PC-9 (cell line): ENCODE data around the gene MAGEA9. TPM values are rescaled to one million over a fixed set of nuclear protein-coding genes. Genes with fewer than 3 reads are reported as not detected.
"Not testable (repeated sequence)": the region's sequence is repeated elsewhere in the genome, so short reads cannot be mapped to it uniquely, and the experiment has no call there.

Source experiments
- BruUV-seq: library from RNA; stranded (reverse); fragments of 400-500 nt; replicated peaks from 2 replicates; lab custom pipeline; 2021; lab: Mats Ljungman, UMichigan
- CTCF ChIA-PET: fragments of 300-600 bp; sonication (Branson Sonifier 250); formaldehyde crosslinking; loops from one replicate; lab custom pipeline; 2022; ENCODE audit warnings: antibody characterized with exemption; lab: Charles Lee
- POLR2A ChIA-PET: fragments of 300-600 bp; sonication (Branson Sonifier 250); formaldehyde crosslinking; loops from one replicate; lab custom pipeline; 2022; ENCODE audit warnings: antibody characterized with exemption; ENCODE audit not compliant: unreplicated experiment; lab: Charles Lee
- DNase-seq, 2 experiments: peaks; one replicate each; pipeline versions ENCODE4 v3.0.0 to v3.0.0-alpha.2; 2015 to 2022; ENCODE audit warnings: mixed read lengths in 1 of 2
- H2AFZ ChIP-seq: fragments of 200-600 bp; sonication (generic); 2 replicates; pipeline ENCODE4 v1.8.1; 2017; ENCODE audit warnings: antibody characterized with exemption
- H3F3A ChIP-seq: fragments of 200-600 bp; sonication (generic); 2 replicates; pipeline ENCODE4 v1.8.1; 2017; ENCODE audit warnings: antibody characterized with exemption, mild to moderate bottlenecking, low read depth; ENCODE audit not compliant: insufficient read depth
- H3K27ac ChIP-seq: fragments of 200-600 bp; sonication (generic); 2 replicates; pipeline ENCODE4 v1.6.1; 2016; ENCODE audit warnings: mixed run types
- H3K27me3 ChIP-seq: fragments of 200-600 bp; sonication (generic); 2 replicates; pipeline ENCODE4 v1.6.1; 2016; ENCODE audit warnings: low read depth, mixed run types; ENCODE audit not compliant: insufficient read depth
- H3K36me3 ChIP-seq: fragments of 200-600 bp; sonication (generic); 2 replicates; pipeline ENCODE4 v1.6.1; 2016; ENCODE audit warnings: low read depth, mixed run types
- H3K4me1 ChIP-seq: fragments of 200-600 bp; sonication (generic); replicated peaks from 2 replicates; pipeline ENCODE4 v1.6.1; 2016; ENCODE audit warnings: mixed run types; ENCODE audit not compliant: insufficient read depth
- H3K4me2 ChIP-seq: fragments of 200-600 bp; sonication (generic); 2 replicates; pipeline ENCODE4 v1.6.1; 2017; ENCODE audit warnings: mixed run types
- H3K4me3 ChIP-seq: fragments of 200-600 bp; sonication (generic); 2 replicates; pipeline ENCODE4 v1.6.1; 2016; ENCODE audit warnings: mixed run types
- H3K79me2 ChIP-seq: fragments of 200-600 bp; sonication (generic); 2 replicates; pipeline ENCODE4 v1.6.1; 2017; ENCODE audit warnings: low read depth, mixed run types
- H3K9me2 ChIP-seq: fragments of 200-600 bp; sonication (generic); 2 replicates; pipeline ENCODE4 v1.8.1; 2017; ENCODE audit warnings: mild to moderate bottlenecking; ENCODE audit not compliant: insufficient read depth
- H3K9me3 ChIP-seq: fragments of 200-600 bp; sonication (generic); 2 replicates; pipeline ENCODE4 v1.8.1; 2016; ENCODE audit warnings: low read depth; ENCODE audit not compliant: insufficient read depth
- H4K20me1 ChIP-seq: fragments of 200-600 bp; sonication (generic); 2 replicates; pipeline ENCODE4 v1.8.1; 2017; ENCODE audit not compliant: insufficient read depth
- EZH2 ChIP-seq: fragments of 200-600 bp; sonication (generic); IDR thresholded peaks from 2 replicates; pipeline ENCODE4 v1.8.0; 2017; ENCODE audit warnings: antibody characterized with exemption, low read depth
- intact Hi-C: fragments of 100-400 bp; cut with micrococcal nuclease; formaldehyde crosslinking; loops from one replicate; pipeline ENCODE4 v1.10.0; 2022; ENCODE audit not compliant: unreplicated experiment
- total RNA-seq: library from RNA; stranded (reverse); gene quantifications from 2 replicates; pipeline ENCODE4 v1.2.3, GENCODE V29; 2021
- TF ChIP-seq, protein P1 (sequence below): fragments of 200-600 bp; sonication (generic); conservative IDR thresholded peaks from 2 replicates; pipeline ENCODE4 v1.6.1; 2017; ENCODE audit warnings: mixed run types, antibody characterized with exemption, mild to moderate bottlenecking, moderate library complexity

The MAGEA9 gene
- total RNA-seq, 1 experiment from 2014 or later = not detected

- ChIA-PET POLR2A (no interaction called here), CTCF (no interaction called here)
- H3K4me2 ChIP-seq = no peak overlapping the region
- BruUV-seq = no TSS peak
- TF ChIP-seq EZH2 = no peak
- TF ChIP-seq, protein P1, sequence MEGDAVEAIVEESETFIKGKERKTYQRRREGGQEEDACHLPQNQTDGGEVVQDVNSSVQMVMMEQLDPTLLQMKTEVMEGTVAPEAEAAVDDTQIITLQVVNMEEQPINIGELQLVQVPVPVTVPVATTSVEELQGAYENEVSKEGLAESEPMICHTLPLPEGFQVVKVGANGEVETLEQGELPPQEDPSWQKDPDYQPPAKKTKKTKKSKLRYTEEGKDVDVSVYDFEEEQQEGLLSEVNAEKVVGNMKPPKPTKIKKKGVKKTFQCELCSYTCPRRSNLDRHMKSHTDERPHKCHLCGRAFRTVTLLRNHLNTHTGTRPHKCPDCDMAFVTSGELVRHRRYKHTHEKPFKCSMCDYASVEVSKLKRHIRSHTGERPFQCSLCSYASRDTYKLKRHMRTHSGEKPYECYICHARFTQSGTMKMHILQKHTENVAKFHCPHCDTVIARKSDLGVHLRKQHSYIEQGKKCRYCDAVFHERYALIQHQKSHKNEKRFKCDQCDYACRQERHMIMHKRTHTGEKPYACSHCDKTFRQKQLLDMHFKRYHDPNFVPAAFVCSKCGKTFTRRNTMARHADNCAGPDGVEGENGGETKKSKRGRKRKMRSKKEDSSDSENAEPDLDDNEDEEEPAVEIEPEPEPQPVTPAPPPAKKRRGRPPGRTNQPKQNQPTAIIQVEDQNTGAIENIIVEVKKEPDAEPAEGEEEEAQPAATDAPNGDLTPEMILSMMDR = no peak
- no peaks in the 10 kb centered on the region for H3K4me1 ChIP-seq
- no peak for DNase-seq
- no peak overlapping the region for H3K4me3 ChIP-seq
- H2AFZ ChIP-seq = no peak overlapping the region
- no peaks in the 10 kb centered on the region for H3K36me3 ChIP-seq
- no peak overlapping the region for H3K27ac ChIP-seq
- H3F3A ChIP-seq = no peaks in the 10 kb centered on the region
- H3K27me3 ChIP-seq = peaks cover 77% of the 10 kb centered on the region
- no peaks in the 10 kb centered on the region for H3K79me2 ChIP-seq
- no peaks in the 10 kb centered on the region for H4K20me1 ChIP-seq
- H3K9me2 ChIP-seq = no peaks in the 10 kb centered on the region
- no peaks in the 10 kb centered on the region for H3K9me3 ChIP-seq
- intact Hi-C loops = no loop called here
These were observed 23.5 kb upstream of the MAGEA9 start for GRCh38 chrX:149758068-149758714.

DNA sequence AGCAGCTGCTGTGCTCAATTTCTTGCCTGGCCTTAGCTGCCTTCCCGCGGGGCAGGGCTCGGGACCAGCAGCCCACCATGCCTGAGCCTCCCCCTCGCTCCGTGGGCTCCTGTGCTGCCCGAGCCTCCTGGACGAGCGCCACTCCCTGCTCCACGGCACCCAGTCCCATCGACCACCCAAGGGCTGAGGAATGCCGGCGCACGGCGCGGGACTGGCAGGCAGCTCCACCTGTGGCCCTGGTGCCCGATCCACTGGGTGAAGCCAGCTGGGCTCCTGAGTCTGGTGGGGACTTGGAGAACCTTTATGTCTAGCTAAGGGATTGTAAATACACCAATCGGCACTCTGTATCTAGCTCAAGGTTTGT, 23.0 kb upstream of the MAGEA9 start:
- peaks cover 76% of the 10 kb centered on the region for H3K27me3 ChIP-seq
- H4K20me1 ChIP-seq, H3K36me3 ChIP-seq, H3K9me3 ChIP-seq, intact Hi-C loops, DNase-seq, H3K79me2 ChIP-seq, H3K9me2 ChIP-seq, H2AFZ ChIP-seq, H3F3A ChIP-seq, H3K4me3 ChIP-seq, BruUV-seq, POLR2A ChIA-PET, H3K4me2 ChIP-seq, CTCF ChIA-PET, H3K4me1 ChIP-seq, H3K27ac ChIP-seq: not testable (repeated sequence)

DNA sequence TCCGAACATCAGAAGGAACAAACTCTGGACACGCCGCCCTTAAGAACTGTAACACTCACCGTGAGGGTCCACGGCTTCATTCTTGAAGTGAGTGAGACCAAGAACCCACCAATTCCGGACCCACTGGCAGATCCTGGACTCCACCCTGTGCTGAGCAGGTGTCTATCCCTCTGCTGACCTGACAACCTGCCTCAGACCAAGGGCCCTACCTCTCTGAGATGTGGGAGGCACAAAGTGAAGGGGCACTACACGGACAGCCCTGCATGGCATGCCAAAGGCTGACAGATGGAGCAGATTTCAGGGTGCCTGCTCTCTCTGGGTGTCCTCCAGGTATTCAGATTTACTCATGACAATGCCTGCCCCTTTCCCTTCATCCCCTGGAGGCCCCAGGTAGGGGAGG, 21.9 kb upstream of the MAGEA9 start:
- no peak overlapping the region for H3K4me3 ChIP-seq
- no peak overlapping the region for H3K4me2 ChIP-seq
- CTCF ChIA-PET = no interaction called here
- no peaks in the 10 kb centered on the region for H3F3A ChIP-seq
- no TSS peak for BruUV-seq
- no peak overlapping the region for H2AFZ ChIP-seq
- no peak overlapping the region for H3K27ac ChIP-seq
- POLR2A ChIA-PET = no interaction called here
- H3K36me3 ChIP-seq = no peaks in the 10 kb centered on the region
- peaks cover 76% of the 10 kb centered on the region for H3K27me3 ChIP-seq
- no peaks in the 10 kb centered on the region for H3K9me3 ChIP-seq
- H4K20me1 ChIP-seq = no peaks in the 10 kb centered on the region
- no peaks in the 10 kb centered on the region for H3K79me2 ChIP-seq
- H3K9me2 ChIP-seq = no peaks in the 10 kb centered on the region
- intact Hi-C loops = no loop called here
- no peaks in the 10 kb centered on the region for H3K4me1 ChIP-seq
- no peak for DNase-seq
- TF ChIP-seq, protein P1 = no peak
- no peak for TF ChIP-seq EZH2

DNA sequence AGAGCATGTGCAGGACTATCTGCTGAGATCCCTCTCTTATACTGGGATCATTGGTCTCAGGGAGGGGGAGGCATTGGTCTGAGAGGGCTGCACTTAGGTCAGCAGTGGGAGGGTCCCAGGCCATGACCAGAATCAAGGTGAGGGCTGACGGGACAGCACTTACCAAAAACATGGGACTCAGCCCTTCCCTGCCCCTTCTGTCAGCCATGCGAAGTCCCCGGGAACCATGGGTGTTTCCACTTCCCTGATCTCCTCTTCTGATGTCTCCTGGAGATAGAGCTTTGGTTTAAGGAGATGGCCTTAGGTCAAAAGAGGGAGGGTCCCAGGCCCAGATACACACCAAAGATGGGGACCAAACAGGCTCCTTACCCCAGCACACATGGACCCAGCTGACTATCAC, 20.8 kb upstream of the MAGEA9 start:
- Histone ChIP-seq H3K9me3 (no peaks in the 10 kb centered on the region), H3K4me3 (no peak overlapping the region), H3K27ac (no peak overlapping the region), H3F3A (no peaks in the 10 kb centered on the region), H4K20me1 (no peaks in the 10 kb centered on the region), H3K4me1 (no peaks in the 10 kb centered on the region), H3K27me3 (peaks cover 74% of the 10 kb centered on the region), H3K4me2 (no peak overlapping the region), H3K36me3 (no peaks in the 10 kb centered on the region), H3K9me2 (no peaks in the 10 kb centered on the region), H2AFZ (no peak overlapping the region), H3K79me2 (no peaks in the 10 kb centered on the region)
- TF ChIP-seq EZH2 = no peak
- TF ChIP-seq, protein P1 = no peak
- POLR2A ChIA-PET = no interaction called here
- intact Hi-C loops = no loop called here
- CTCF ChIA-PET = no interaction called here
- DNase-seq = no peak
- BruUV-seq = no TSS peak

DNA sequence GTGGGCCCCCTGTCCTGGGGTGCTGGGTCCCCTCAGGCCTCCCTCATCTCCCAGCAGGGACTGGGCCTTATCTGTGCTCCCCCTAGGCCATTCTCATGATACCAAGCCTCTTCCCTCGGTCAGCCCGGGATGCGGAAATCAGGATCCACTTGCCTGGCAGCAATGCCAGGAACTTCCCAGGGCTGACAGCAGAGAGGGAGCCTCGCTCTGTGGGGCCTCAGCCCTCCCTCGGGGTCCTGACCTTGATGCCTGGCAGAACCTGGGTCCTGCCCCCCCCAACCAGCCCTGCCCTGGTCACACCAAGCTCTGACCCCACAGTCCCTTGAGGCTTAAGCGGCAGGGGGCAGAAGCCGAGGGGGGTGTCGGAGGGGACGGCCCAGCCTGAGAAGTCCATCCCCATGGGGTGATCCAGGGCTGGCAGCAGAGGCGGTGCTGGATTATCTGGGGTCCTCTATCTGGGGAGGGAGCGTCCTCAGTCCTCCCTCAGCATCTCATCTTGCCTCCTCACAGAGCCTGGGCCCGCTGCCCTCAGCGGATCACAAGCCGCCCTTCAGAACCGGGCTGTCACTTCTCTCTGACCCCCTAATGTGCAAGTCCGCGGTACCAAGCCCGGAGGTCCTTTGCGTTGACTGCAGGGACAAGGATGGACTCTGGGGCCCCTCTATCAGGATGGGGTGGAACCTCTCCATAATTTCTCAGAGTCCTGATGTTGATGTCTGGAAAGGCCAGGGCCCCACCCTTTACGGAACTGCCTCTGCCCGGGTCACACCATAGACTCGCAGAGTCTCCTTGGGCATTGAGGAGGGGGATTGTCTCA, 19.7 kb upstream of the MAGEA9 start:
- peaks cover 63% of the 10 kb centered on the region for H3K27me3 ChIP-seq
- CTCF ChIA-PET, H2AFZ ChIP-seq, H3K79me2 ChIP-seq, H3K9me2 ChIP-seq, H3K27ac ChIP-seq, H3K4me2 ChIP-seq, H3K4me1 ChIP-seq, H3K36me3 ChIP-seq, H3K9me3 ChIP-seq, H3K4me3 ChIP-seq, BruUV-seq, POLR2A ChIA-PET, intact Hi-C loops, H3F3A ChIP-seq, H4K20me1 ChIP-seq, DNase-seq: not testable (repeated sequence)
